Measurements from ENCODE around the gene HSBP1L1. TPM values are rescaled to one million over a fixed set of nuclear protein-coding genes. Genes with fewer than 3 reads are reported as not detected.

HSBP1L1 gene
- polyA plus RNA-seq, 1 of the 3 experiments (the other 2 are of a cell fraction) = 7.4 TPM

- Histone ChIP-seq H3K9me2 (no peaks in the 10 kb centered on the region), H3K36me3 (replicated peaks in 1 of 2; ENCODE audit: control insufficient read depth in 1 of 2, insufficient read depth in 2 of 2, low read length in 1 of 2) (peaks cover 8 to 25% of the 10 kb centered on the region in 2 experiments), H3K79me2 (ENCODE audit: insufficient read depth) (peaks cover 45% of the 10 kb centered on the region; the same call in 1 of the 2 replicates), H3K4me3 (ENCODE audit: low read depth in 2 of 2, low read length in 1 of 2) (no peak overlapping the region), H3K9me3 (no peaks in the 10 kb centered on the region), H2AFZ (ENCODE audit: low read depth) (no peak overlapping the region), H3F3A (replicated peaks; ENCODE audit: insufficient read depth) (no peaks in the 10 kb centered on the region), H3K4me2 (no peak overlapping the region), H3K27me3 (ENCODE audit: insufficient read depth) (no peaks in the 10 kb centered on the region), H3K27ac (ENCODE audit: low read depth in 2 of 2, low read length in 1 of 2) (no peak overlapping the region), H3K9ac (no peak overlapping the region), H3K4me1 (ENCODE audit: control insufficient read depth in 1 of 2, insufficient read depth in 2 of 2, low read depth in 1 of 2, low read length in 1 of 2) (no peaks in the 10 kb centered on the region; a peak in 1 of 4 replicates), H4K20me1 (ENCODE audit: insufficient read depth) (0 out of 2 replicates have a peak, but pooled peaks cover 11% of the 10 kb centered on the region)
- no peak for TF ChIP-seq CHD2 (IDR thresholded peaks at IDR 0.05; ENCODE audit: low read length, partially characterized antibody)
- TF ChIP-seq POLR2AphosphoS5 (IDR thresholded peaks at IDR 0.05; ENCODE audit: low read depth, low read length) = no peak
- TF ChIP-seq FOXJ3 (CRISPR knock-in tag; IDR thresholded peaks at IDR 0.05) = no peak
- no peak for TF ChIP-seq IRF3 (IDR thresholded peaks at IDR 0.05; ENCODE audit: low read depth, low read length)
- no peak for TF ChIP-seq JUND (IDR thresholded peaks at IDR 0.05)
- no peak for TF ChIP-seq GATA2 (CRISPR knock-in tag; IDR thresholded peaks at IDR 0.05)
- no peak for TF ChIP-seq SMC3 (IDR thresholded peaks at IDR 0.05; ENCODE audit: low read depth, low read length)
- no peak for TF ChIP-seq TCF12 (IDR thresholded peaks at IDR 0.05)
- TF ChIP-seq RFX5 (IDR thresholded peaks at IDR 0.05; ENCODE audit: low read length) = no peak
- no peak for TF ChIP-seq PBX3 (IDR thresholded peaks at IDR 0.05)
- TF ChIP-seq MXI1 (IDR thresholded peaks at IDR 0.05; ENCODE audit: low read depth, low read length) = no peak
- no peak for TF ChIP-seq NRF1 (IDR thresholded peaks at IDR 0.05; ENCODE audit: low read depth, low read length)
- TF ChIP-seq RAD21 (IDR thresholded peaks at IDR 0.05; ENCODE audit: low read length) = no peak
- TF ChIP-seq USF1 (IDR thresholded peaks at IDR 0.05; ENCODE audit: borderline replicate concordance, low read depth) = no peak
- TF ChIP-seq ELF1 (IDR thresholded peaks at IDR 0.05) = no peak
- TF ChIP-seq ZBTB33 (IDR thresholded peaks at IDR 0.05; ENCODE audit: borderline replicate concordance, low read depth) = no peak
- TF ChIP-seq NFIC (IDR thresholded peaks at IDR 0.05; ENCODE audit: borderline replicate concordance) = no peak
- no peak for TF ChIP-seq USF2 (IDR thresholded peaks at IDR 0.05; ENCODE audit: borderline replicate concordance, low read depth, low read length)
- no peak for TF ChIP-seq RCOR1 (IDR thresholded peaks at IDR 0.05; ENCODE audit: low read length)
- WGBS (ENCODE audit: low lambda C conversion rate) = 97% methylated on average over 18 of the region's 18 CpGs
- no peak for DNase-seq
- ChIA-PET CTCF (no interaction called here), POLR2A (no interaction called here)
Observed at GRCh38 chr18:79940126-79940813, 24.2 kb upstream of the HSBP1L1 start.
